Medulla oblongata (tissue), 1 donor: ENCODE measurements around the gene TENM4.

Experiments used
- DNase-seq: peaks from one replicate; pipeline ENCODE4 v3.0.0-alpha.2; 2015; ENCODE audit errors: extremely low spot score

TENM4 gene

GRCh38 chr11:79418241-79418640, 22.6 kb downstream of the TENM4 start:
- no peak for DNase-seq

- DNase-seq, result no peak
These were observed 23.5 kb downstream of the TENM4 start for GRCh38 chr11:79417069-79417920.

GRCh38 chr11:79415912-79416311, 24.9 kb downstream of the TENM4 start:
- DNase-seq, result no peak

GRCh38 chr11:79415411-79415810, 25.4 kb downstream of the TENM4 start:
- no peak for DNase-seq

- peak; percentile 27 for DNase-seq
These were observed 26.0 kb downstream of the TENM4 start for GRCh38 chr11:79414644-79415317.

GRCh38 chr11:79414041-79414440, 26.8 kb downstream of the TENM4 start:
- no peak for DNase-seq

- peak; percentile 82 for DNase-seq
These were observed 27.6 kb downstream of the TENM4 start for GRCh38 chr11:79413268-79413667.

GRCh38 chr11:79412761-79413160, 28.1 kb downstream of the TENM4 start:
- no peak for DNase-seq

GRCh38 chr11:79409330-79409729, 31.5 kb downstream of the TENM4 start:
- DNase-seq, result no peak

GRCh38 chr11:79406376-79406775, 34.5 kb downstream of the TENM4 start:
- DNase-seq, result peak; percentile 27

- DNase-seq, result no peak
These were observed 36.0 kb downstream of the TENM4 start for GRCh38 chr11:79404806-79405205.

- peak; percentile 42 for DNase-seq
These were observed 36.5 kb downstream of the TENM4 start for GRCh38 chr11:79404325-79404724.

- no peak for DNase-seq
These were observed 37.0 kb downstream of the TENM4 start for GRCh38 chr11:79403839-79404238.

GRCh38 chr11:79402912-79403311, 37.9 kb downstream of the TENM4 start:
- DNase-seq, result no peak

GRCh38 chr11:79400717-79401330, 40.0 kb downstream of the TENM4 start:
- DNase-seq, result peak; percentile 54

GRCh38 chr11:79400206-79400605, 40.6 kb downstream of the TENM4 start:
- no peak for DNase-seq

- DNase-seq, result no peak
These were observed 43.6 kb downstream of the TENM4 start for GRCh38 chr11:79397252-79397651.

GRCh38 chr11:79396674-79397073, 44.2 kb downstream of the TENM4 start:
- no peak for DNase-seq

- no peak for DNase-seq
These were observed 44.8 kb downstream of the TENM4 start for GRCh38 chr11:79396001-79396400.

GRCh38 chr11:79393362-79394043, 47.3 kb downstream of the TENM4 start:
- no peak for DNase-seq

GRCh38 chr11:79392161-79392560, 48.7 kb downstream of the TENM4 start:
- DNase-seq, result no peak

- no peak for DNase-seq
These were observed 49.9 kb downstream of the TENM4 start for GRCh38 chr11:79390923-79391322.
